Measurements from ENCODE around the gene RETREG1.

DNA sequence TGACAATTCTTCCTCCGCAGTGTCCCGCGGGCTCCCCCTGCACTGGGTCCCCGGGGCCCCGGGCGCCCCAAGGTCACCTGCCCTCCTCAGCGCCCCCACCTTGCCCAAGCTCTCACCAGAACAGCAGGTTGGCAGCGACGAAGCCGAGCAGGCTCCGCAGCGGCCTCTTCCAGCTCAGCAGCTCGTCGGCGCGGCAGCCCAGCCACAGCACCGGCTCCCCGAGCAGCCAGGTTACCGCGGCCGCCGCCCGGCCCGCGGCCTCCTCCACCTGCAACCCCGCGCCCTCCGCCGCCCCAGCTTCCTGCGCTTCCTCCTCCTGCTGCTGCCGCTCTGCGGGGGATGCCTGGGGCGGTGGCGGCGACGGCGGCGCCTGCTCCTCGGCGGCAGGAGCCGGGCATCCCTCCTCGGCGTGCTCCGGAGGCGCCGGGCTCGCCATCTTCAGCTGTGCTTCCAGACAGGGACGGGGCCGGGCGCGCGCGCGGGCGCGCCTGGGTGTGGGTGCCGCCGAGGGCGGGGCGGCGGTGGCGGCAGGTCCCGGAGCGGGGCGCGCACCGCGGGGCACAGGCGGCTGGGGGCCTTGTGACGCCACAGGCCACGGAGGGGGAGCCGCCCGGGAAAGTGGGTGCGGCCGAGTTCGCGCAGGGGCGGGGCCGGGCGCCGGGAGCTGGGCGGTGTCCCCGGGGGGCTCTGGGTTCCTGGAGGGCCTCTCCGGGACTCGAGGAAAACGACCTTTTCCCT lies at the start of gene RETREG1:
- TF ChIP-seq, protein P1, sequence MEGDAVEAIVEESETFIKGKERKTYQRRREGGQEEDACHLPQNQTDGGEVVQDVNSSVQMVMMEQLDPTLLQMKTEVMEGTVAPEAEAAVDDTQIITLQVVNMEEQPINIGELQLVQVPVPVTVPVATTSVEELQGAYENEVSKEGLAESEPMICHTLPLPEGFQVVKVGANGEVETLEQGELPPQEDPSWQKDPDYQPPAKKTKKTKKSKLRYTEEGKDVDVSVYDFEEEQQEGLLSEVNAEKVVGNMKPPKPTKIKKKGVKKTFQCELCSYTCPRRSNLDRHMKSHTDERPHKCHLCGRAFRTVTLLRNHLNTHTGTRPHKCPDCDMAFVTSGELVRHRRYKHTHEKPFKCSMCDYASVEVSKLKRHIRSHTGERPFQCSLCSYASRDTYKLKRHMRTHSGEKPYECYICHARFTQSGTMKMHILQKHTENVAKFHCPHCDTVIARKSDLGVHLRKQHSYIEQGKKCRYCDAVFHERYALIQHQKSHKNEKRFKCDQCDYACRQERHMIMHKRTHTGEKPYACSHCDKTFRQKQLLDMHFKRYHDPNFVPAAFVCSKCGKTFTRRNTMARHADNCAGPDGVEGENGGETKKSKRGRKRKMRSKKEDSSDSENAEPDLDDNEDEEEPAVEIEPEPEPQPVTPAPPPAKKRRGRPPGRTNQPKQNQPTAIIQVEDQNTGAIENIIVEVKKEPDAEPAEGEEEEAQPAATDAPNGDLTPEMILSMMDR (IDR thresholded peaks at IDR 0.05) = no peak
- TF ChIP-seq POLR2A (IDR thresholded peaks at IDR 0.05) = no peak
